Neural crest cell (in vitro differentiated cells): Measurements from ENCODE around the gene ZSCAN5A. TPM values are rescaled to one million over a fixed set of nuclear protein-coding genes. Genes with fewer than 3 reads are reported as not detected.
"Not testable (repeated sequence)": the region's sequence is repeated elsewhere in the genome, so short reads cannot be mapped to it uniquely, and the experiment has no call there.

Experiments used
- DNase-seq: peaks from one replicate; pipeline ENCODE4 v3.0.0; 2021; ENCODE audit warnings: low read depth, mixed read lengths, low spot score
- H3K27ac Mint-ChIP-seq: one replicate; pipeline ENCODE4 v1.8.0; 2021; ENCODE audit warnings: mild to moderate bottlenecking, mixed read lengths; ENCODE audit not compliant: unreplicated experiment
- H3K27me3 Mint-ChIP-seq: 2 replicates; pipeline ENCODE4 v1.8.0; 2021; ENCODE audit warnings: low read depth, mild to moderate bottlenecking, mixed read lengths
- H3K36me3 Mint-ChIP-seq: 2 replicates; pipeline ENCODE4 v1.8.0; 2021; ENCODE audit warnings: low read depth, mild to moderate bottlenecking, mixed read lengths
- H3K4me1 Mint-ChIP-seq: 2 replicates; pipeline ENCODE4 v1.8.0; 2021; ENCODE audit warnings: mixed read lengths
- H3K4me3 Mint-ChIP-seq: one replicate; pipeline ENCODE4 v1.8.0; 2021; ENCODE audit warnings: mild to moderate bottlenecking, mixed read lengths
- H3K9me3 Mint-ChIP-seq: 2 replicates; pipeline ENCODE4 v1.8.0; 2021; ENCODE audit warnings: mixed read lengths
- CTCF ChIP-seq: fragments of 200-600 bp; sonication (generic); conservative IDR thresholded peaks from 2 replicates; pipeline ENCODE4 v1.5.0; 2021; ENCODE audit warnings: antibody characterized with exemption, mild to moderate bottlenecking
- total RNA-seq: library from RNA; stranded (reverse); gene quantifications from 2 replicates; pipeline ENCODE4 v1.2.1, GENCODE V29; 2021

Gene ZSCAN5A
- total RNA-seq, 1 donor from 2014 or later, result 14.7 TPM

GRCh38 chr19:56217039-56217949, 97.3 kb downstream of the ZSCAN5A start:
- H3K9me3 Mint-ChIP-seq, result no peaks in the 10 kb centered on the region
- no peak overlapping the region for H3K4me3 Mint-ChIP-seq
- H3K27ac Mint-ChIP-seq, result no peak overlapping the region

GRCh38 chr19:56211718-56212117, 102.9 kb downstream of the ZSCAN5A start:
- no peak for DNase-seq
- no peak overlapping the region for H3K4me3 Mint-ChIP-seq
- H3K4me1 Mint-ChIP-seq, result no peaks in the 10 kb centered on the region
- TF ChIP-seq CTCF, result no peak
- H3K27me3 Mint-ChIP-seq, result no peaks in the 10 kb centered on the region
- no peak overlapping the region for H3K27ac Mint-ChIP-seq
- H3K36me3 Mint-ChIP-seq, result no peaks in the 10 kb centered on the region
- no peaks in the 10 kb centered on the region for H3K9me3 Mint-ChIP-seq

More at GRCh38 chr19:56217039-56217949, 97.3 kb downstream of the ZSCAN5A start:
- H3K4me1 Mint-ChIP-seq, result no peaks in the 10 kb centered on the region
- no peak for TF ChIP-seq CTCF
- no peaks in the 10 kb centered on the region for H3K27me3 Mint-ChIP-seq
- H3K36me3 Mint-ChIP-seq, result peaks cover 9% of the 10 kb centered on the region
- no peak for DNase-seq

- H3K4me3 Mint-ChIP-seq, H3K27me3 Mint-ChIP-seq, H3K27ac Mint-ChIP-seq, DNase-seq, H3K9me3 Mint-ChIP-seq, H3K36me3 Mint-ChIP-seq, H3K4me1 Mint-ChIP-seq: not testable (repeated sequence)
Measured at GRCh38 chr19:56210036-56210435, 104.6 kb downstream of the ZSCAN5A start.

- Mint-ChIP-seq H3K9me3 (no peaks in the 10 kb centered on the region), H3K4me1 (no peaks in the 10 kb centered on the region), H3K27ac (no peak overlapping the region), H3K27me3 (peaks cover 10% of the 10 kb centered on the region), H3K36me3 (no peaks in the 10 kb centered on the region), H3K4me3 (no peak overlapping the region)
- no peak for TF ChIP-seq CTCF
- DNase-seq, result no peak
Measured at GRCh38 chr19:56209091-56209490, 105.5 kb downstream of the ZSCAN5A start.

GRCh38 chr19:56207581-56207980, 107.1 kb downstream of the ZSCAN5A start:
- not testable (repeated sequence) for H3K9me3 Mint-ChIP-seq, H3K4me1 Mint-ChIP-seq, H3K27ac Mint-ChIP-seq, DNase-seq, H3K4me3 Mint-ChIP-seq, H3K36me3 Mint-ChIP-seq
- H3K27me3 Mint-ChIP-seq, result peaks cover 15% of the 10 kb centered on the region

GRCh38 chr19:56201973-56202372, 112.7 kb downstream of the ZSCAN5A start, which contains the start of gene ZSCAN5C:
Gene ZSCAN5C, plus strand, starts transcription at chr19:56202273. Its CDS starts 3,641 bp downstream, at chr19:56205914.
- H3K9me3 Mint-ChIP-seq, result no peaks in the 10 kb centered on the region
- TF ChIP-seq CTCF, result no peak
- no peak for DNase-seq
- no peak within 1 kb of the TSS for H3K27ac Mint-ChIP-seq
- H3K27me3 Mint-ChIP-seq, result peaks cover 31% of the 10 kb centered on the region
- H3K4me1 Mint-ChIP-seq, result no peaks in the 10 kb centered on the region
- H3K36me3 Mint-ChIP-seq, result no peaks in the 10 kb centered on the region
- H3K4me3 Mint-ChIP-seq, result no peak within 1 kb of the TSS
